SK-N-SH (cell line): Measurements from ENCODE around the gene CYP4F11.
"Not testable (repeated sequence)": the region's sequence is repeated elsewhere in the genome, so short reads cannot be mapped to it uniquely, and the experiment has no call there.

Experiments
- ELF1 ChIP-seq: IDR thresholded peaks from 2 replicates; pipeline ENCODE4 v1.4.0; 2012
- EZH2phosphoT487 ChIP-seq: fragments of 200-600 bp; sonication (generic); IDR thresholded peaks from 2 replicates; pipeline ENCODE4 v1.6.1; 2017; ENCODE audit warnings: low read depth, mixed run types, mild to moderate bottlenecking, antibody characterized with exemption, moderate library complexity, borderline replicate concordance
- GABPA ChIP-seq: IDR thresholded peaks from 2 replicates; pipeline ENCODE4 v1.4.0; 2012; ENCODE audit warnings: low read depth, mild to moderate bottlenecking
- POLR2AphosphoS5 ChIP-seq: IDR thresholded peaks from 2 replicates; pipeline ENCODE4 v1.6.1; 2012; ENCODE audit warnings: low read depth, low read length
- RCOR1 ChIP-seq: fragments of 150-350 bp; IDR thresholded peaks from 2 replicates; pipeline ENCODE4 v1.6.1; 2017; ENCODE audit warnings: antibody characterized with exemption, low read length
- REST ChIP-seq: IDR thresholded peaks from 2 replicates; pipeline ENCODE4 v1.6.1; 2012; ENCODE audit warnings: mild to moderate bottlenecking, low read depth, low read length, moderate library complexity
- USF1 ChIP-seq: IDR thresholded peaks from 2 replicates; pipeline ENCODE4 v1.4.0; 2012; ENCODE audit warnings: low read depth, borderline replicate concordance
- TF ChIP-seq, protein P1 (sequence below): IDR thresholded peaks from 2 replicates; pipeline ENCODE4; 2012
- TF ChIP-seq, protein P2 (sequence below): fragments of 200-600 bp; sonication (generic); IDR thresholded peaks from 2 replicates; pipeline ENCODE4 v1.6.1; 2017; ENCODE audit warnings: antibody characterized with exemption, mild to moderate bottlenecking, moderate library complexity

- TF ChIP-seq, protein P1, sequence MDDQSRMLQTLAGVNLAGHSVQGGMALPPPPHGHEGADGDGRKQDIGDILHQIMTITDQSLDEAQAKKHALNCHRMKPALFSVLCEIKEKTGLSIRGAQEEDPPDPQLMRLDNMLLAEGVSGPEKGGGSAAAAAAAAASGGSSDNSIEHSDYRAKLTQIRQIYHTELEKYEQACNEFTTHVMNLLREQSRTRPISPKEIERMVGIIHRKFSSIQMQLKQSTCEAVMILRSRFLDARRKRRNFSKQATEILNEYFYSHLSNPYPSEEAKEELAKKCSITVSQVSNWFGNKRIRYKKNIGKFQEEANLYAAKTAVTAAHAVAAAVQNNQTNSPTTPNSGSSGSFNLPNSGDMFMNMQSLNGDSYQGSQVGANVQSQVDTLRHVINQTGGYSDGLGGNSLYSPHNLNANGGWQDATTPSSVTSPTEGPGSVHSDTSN = not testable (repeated sequence)
- not testable (repeated sequence) for TF ChIP-seq RCOR1, REST, POLR2AphosphoS5, GABPA, ELF1, EZH2phosphoT487, USF1
- TF ChIP-seq, protein P2, sequence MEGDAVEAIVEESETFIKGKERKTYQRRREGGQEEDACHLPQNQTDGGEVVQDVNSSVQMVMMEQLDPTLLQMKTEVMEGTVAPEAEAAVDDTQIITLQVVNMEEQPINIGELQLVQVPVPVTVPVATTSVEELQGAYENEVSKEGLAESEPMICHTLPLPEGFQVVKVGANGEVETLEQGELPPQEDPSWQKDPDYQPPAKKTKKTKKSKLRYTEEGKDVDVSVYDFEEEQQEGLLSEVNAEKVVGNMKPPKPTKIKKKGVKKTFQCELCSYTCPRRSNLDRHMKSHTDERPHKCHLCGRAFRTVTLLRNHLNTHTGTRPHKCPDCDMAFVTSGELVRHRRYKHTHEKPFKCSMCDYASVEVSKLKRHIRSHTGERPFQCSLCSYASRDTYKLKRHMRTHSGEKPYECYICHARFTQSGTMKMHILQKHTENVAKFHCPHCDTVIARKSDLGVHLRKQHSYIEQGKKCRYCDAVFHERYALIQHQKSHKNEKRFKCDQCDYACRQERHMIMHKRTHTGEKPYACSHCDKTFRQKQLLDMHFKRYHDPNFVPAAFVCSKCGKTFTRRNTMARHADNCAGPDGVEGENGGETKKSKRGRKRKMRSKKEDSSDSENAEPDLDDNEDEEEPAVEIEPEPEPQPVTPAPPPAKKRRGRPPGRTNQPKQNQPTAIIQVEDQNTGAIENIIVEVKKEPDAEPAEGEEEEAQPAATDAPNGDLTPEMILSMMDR = not testable (repeated sequence)
These were observed 483 bp downstream of the CYP4F11 start for GRCh38 chr19:15933761-15934331.
